GM12878 (cell line): ENCODE measurements around the gene NBEA.

Experiments used
- EZH2 ChIP-seq: IDR thresholded peaks from 2 replicates; pipeline ENCODE4 v1.6.1; 2012; ENCODE audit warnings: low read depth, mild to moderate bottlenecking, control low read depth, inconsistent platforms, low read length, borderline replicate concordance; ENCODE audit not compliant: control insufficient read depth
- POLR2AphosphoS5 ChIP-seq: IDR thresholded peaks from 2 replicates; pipeline ENCODE4 v1.6.1; 2011; ENCODE audit warnings: mild to moderate bottlenecking, low read length, inconsistent platforms

- no peak for TF ChIP-seq POLR2AphosphoS5
- no peak for TF ChIP-seq EZH2
These were observed 286.5 kb downstream of the NBEA start for GRCh38 chr13:35228536-35228935.
